ENCODE measurements around the gene TTYH1.

TTYH1 gene

GRCh38 chr19:54393381-54393780, 21.9 kb upstream of the TTYH1 start:
- no peak for TF ChIP-seq CTCF (IDR thresholded peaks at IDR 0.05)

- TF ChIP-seq CTCF (IDR thresholded peaks at IDR 0.05), result no peak
Measured at GRCh38 chr19:54395685-54396084, 19.6 kb upstream of the TTYH1 start.

- no peak for TF ChIP-seq CTCF (IDR thresholded peaks at IDR 0.05)
Measured at GRCh38 chr19:54399189-54399588, 16.1 kb upstream of the TTYH1 start.

GRCh38 chr19:54400913-54401312, 14.4 kb upstream of the TTYH1 start:
- no peak for TF ChIP-seq CTCF (IDR thresholded peaks at IDR 0.05)

- TF ChIP-seq CTCF (IDR thresholded peaks at IDR 0.05), result no peak
Measured at GRCh38 chr19:54403054-54403453, 12.2 kb upstream of the TTYH1 start.

GRCh38 chr19:54405628-54406027, 9.6 kb upstream of the TTYH1 start:
- TF ChIP-seq CTCF (IDR thresholded peaks at IDR 0.05), result no peak

GRCh38 chr19:54407780-54408179, 7.5 kb upstream of the TTYH1 start:
- no peak for TF ChIP-seq CTCF (IDR thresholded peaks at IDR 0.05)

- no peak for TF ChIP-seq CTCF (IDR thresholded peaks at IDR 0.05)
Measured at GRCh38 chr19:54408456-54409026, 6.7 kb upstream of the TTYH1 start.

Measured in LNCAP (cell line).